HG02588 (cell line): Measurements from ENCODE around the gene THBS4.
A peak's percentile ranks its signal among the peaks of the same experiment; 100 is the strongest.

Source experiments
- ATAC-seq: cut with Tn5 transposase; IDR thresholded peaks from one replicate; pipeline ENCODE4 v1.9.1; 2021; ENCODE audit warnings: mild to moderate bottlenecking, moderate library complexity; ENCODE audit not compliant: unreplicated experiment

Gene THBS4

DNA sequence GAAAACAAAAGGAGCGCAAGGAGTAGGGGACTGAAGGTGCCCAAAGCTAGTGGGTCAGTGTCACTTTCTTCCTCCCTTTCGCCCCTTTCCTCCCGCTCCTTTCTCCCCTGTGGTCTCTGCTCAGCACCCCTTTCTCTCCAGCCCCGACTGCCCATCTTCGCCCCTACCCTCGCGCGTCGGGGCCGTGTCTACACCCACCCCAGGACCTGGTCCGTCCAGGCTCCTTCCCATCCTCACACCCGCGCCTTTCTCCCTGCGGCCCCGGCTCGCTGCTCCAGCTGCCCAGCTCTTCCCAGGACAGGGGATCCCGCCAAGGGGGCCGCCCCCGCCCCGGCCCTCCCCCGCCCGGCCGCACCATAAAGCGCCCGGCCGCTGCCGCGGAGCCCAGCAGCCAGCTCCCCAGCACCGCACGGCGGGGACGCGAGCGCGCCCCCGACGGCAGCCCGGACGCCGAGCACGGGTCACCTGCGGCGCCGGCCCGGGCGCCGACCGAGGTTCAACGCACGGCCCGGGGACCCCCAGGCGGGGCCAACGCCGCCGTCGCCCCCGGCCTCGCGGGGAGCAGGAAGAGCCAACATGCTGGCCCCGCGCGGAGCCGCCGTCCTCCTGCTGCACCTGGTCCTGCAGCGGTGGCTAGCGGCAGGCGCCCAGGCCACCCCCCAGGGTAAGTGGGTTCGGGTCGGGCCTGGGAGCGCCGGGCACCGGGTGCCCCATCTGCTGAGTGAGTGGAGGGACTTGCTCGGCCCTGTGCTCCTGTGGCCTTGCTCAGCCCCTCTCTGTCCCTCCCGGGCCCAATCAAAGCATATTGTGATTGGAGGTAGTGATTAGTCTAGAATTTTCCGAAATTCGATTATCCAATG is at the start of gene THBS4:
THBS4 (plus strand) TSS at position 387 of the 860 bp plus-strand sequence; CDS start at position 577, 190 bp downstream.
- no peak for ATAC-seq

DNA sequence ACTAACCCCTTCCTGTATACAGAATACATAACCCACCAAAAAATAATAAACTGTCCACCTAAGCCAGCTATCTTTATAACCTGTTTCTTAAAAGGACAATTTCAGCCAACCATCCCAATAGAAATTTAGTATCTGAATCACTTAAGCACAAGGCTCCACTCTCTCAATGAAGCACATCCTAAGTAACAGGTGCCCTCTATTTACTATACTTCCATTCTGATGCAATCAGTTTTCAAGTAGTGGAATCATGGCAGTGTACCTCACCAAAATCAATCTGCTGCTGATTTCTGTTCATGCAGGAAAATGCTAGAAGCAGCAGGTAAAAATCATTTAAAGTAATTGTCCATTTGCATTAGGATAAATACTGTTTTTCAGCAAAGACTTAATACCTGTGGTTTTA is 48.9 kb upstream of the THBS4 start:
- no peak for ATAC-seq

DNA sequence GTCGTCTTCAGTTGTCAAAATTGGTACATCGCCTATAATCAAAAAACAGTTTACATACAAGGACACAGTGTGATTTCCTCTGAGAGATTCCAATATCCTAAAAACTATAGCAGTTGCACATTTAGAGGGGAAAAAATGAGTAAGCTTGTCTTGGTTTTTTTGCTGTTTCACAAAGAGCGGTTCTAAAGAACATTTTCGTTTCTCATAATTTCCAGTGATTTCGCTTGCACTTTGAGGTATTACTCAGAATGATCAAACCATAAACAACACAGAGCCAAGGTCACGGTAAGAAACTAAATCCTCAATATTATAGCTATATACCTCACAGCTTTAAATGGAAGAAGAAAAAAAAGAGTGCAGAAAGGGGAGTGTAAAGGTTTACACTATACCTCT is 44.9 kb upstream of the THBS4 start:
- peak; percentile 35 for ATAC-seq

GRCh38 chr5:79990598-79991507 is 44.3 kb upstream of the THBS4 start, which contains the start of gene MTX3:
Gene MTX3, minus strand, starts transcription at chr5:79991262. Its CDS starts 24 bp downstream, at chr5:79991238.
- peak; percentile 89 for ATAC-seq

- ATAC-seq, result no peak
Measured at GRCh38 chr5:79992891-79993657, 42.1 kb upstream of the THBS4 start.

- no peak for ATAC-seq
Measured at GRCh38 chr5:79999722-80000121, 35.4 kb upstream of the THBS4 start.

DNA sequence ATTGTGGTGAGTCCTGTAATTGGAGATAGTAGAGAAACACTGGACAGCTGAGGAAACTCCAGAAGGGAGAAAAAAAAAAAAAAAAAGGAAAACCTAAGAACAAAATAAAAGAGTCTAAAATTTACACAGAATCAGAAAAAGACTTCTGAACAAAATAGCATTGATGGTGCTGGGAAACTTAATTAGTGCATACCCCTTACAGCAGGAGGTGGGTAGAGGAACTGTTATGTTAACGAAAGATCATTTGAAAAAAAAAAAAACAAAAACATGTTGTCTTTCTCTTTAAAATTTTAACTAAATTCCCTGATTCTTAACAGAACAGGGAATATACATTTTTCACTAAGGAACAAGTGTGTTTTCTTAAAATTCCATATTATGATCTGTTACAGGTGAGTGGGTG is 32.5 kb upstream of the THBS4 start:
- ATAC-seq, result no peak

GRCh38 chr5:80008995-80009765 is 26.0 kb upstream of the THBS4 start:
- ATAC-seq, result no peak

- no peak for ATAC-seq
Measured at GRCh38 chr5:80010754-80011392, 24.3 kb upstream of the THBS4 start.

DNA sequence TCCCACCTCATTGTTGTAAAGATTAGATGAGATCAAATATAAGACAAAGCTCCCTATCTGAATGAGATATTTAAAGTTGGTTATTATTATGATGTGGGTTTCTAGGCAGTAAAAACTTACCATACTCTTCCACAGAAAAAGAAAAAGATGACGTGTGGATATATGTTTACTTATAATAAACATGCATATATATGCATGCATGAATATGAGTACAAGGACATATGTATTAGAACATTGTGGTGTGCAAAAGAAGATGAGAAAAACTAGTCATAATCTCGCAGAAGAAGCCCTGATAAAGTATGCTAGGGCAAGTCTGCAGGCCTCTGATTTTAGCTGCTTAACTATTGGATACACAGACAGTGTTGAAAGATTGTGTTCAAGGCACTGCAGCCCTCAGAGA is 10.1 kb upstream of the THBS4 start:
- no peak for ATAC-seq

DNA sequence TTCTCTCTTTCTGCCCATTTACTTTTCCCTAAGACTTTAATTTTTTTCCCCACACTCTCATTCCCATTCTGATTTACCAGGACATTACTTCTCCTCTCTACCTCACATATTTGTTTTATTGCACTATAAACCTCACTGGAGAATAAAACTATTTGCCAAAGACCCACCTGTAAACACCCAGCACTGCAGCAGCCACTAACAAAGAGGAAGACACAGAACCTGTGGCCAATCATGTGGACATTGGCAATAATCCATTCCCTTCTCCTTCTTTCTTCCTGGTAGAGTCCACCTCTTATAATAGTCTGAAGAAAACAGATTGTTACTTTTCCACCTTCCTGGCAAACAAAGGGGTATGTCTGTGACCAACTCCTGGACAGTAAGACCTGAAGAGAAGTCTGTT is 8.3 kb upstream of the THBS4 start:
- no peak for ATAC-seq

GRCh38 chr5:80031109-80031508 is 4.0 kb upstream of the THBS4 start:
- no peak for ATAC-seq

- ATAC-seq, result no peak
Measured at GRCh38 chr5:80033513-80033912, 1.6 kb upstream of the THBS4 start.

DNA sequence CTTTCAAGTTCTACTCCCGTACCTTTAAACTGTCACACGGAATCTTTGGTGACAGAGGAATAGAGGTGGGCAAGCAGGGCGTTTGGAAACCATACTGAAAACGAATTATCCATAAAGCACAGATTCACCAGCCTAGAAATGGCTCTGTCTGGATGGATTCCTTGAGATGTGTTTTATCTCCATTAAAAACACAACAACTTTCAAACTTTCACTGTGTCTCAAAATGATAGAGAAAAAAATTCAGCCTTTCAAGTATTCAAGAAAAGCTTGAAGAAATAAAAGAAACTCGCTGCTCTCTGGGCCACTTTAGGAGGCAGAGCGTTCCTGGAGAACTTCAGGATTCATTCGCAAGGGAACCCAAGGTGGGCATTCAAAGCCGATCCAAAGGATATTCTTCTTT is 589 bp upstream of the THBS4 start:
- ATAC-seq, result no peak

- ATAC-seq, result no peak
Measured at GRCh38 chr5:80035839-80036238, 691 bp downstream of the THBS4 start.

GRCh38 chr5:80036615-80037014 is 1.5 kb downstream of the THBS4 start:
- ATAC-seq, result no peak

GRCh38 chr5:80037366-80037765 is 2.2 kb downstream of the THBS4 start:
- no peak for ATAC-seq

DNA sequence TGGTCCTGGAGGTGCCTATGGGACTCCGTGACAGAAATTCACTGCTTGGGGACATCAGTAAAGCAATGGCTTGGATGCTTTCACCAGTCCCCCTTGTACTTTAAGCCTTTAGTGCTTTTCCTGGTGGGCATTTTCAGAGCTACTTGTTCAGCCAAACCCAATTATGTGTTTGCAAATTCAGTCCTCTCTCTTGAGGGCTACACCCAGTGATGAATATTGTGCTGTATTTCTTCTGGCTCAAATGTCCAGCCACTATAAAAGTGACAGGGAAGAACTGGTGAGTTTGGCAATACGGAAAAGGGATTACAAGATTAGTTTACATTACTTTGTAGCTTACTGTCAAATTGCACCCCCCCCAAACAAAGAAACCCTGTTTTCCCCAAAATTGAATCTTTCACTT is 4.5 kb downstream of the THBS4 start:
- ATAC-seq, result no peak

DNA sequence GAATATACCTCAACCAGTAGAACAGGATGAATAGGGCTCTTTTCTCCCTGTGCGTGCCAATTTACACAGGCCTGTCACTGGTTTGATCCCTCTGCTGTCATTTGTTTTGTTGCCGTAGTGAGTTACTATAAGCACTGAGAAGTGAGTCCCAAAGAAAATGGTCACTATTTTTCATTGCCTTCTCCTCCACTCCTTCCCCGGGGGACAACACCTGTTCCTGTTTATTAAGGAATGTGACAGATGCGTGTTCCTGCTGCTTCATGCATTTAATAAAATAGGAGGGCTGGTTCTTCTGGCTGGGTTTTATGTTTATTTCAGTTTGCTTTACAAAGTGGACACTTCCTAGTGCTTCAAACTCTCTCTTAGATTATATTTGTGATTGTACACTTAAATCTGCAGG is 6.4 kb downstream of the THBS4 start:
- no peak for ATAC-seq

DNA sequence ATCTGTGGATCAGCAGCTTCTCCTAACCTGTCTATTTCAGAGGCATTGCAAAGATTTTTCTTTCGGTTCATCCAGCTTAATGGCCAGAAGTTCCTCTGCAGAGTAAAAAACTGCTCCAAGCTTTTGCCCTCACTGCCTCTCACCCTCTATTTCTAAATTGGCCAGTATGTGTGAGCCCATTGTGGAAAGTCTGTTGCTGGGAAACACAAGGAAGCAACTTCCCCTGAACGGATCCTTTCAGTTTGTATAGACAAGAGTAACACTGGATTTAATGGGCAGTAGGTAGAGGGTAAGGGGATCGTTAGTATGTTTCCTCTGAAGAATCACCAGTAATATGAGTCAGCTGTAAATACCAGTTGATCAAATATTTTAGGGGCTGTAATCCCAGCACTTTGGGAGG is 7.2 kb downstream of the THBS4 start:
- no peak for ATAC-seq
